NCI-H1930 (cell line): Measurements from ENCODE around the gene B4GALT4.

Experiments used
- DNase-seq, 2 experiments: peaks; one replicate each; lab custom pipeline; 2025; lab: John Stamatoyannopoulos, UW

Gene B4GALT4

DNA sequence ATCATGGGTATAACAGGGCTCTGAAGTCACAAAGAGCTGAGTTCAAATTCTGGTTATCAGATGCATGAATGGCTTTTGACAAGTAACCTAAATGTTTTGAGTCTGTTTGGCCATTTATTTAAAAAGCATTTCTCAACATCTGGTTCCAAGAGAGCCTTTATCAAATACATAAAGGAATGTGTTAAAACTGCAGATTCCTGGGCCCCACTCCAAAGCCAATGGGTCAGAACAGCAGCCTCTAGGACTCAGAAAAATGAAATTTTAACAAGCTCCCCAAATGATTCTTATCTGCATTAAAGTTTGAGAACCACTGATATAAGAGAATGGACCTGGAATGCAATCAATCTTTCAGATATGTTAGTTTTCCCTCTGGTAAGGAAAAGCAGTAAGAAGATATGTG, 3.4 kb downstream of the B4GALT4 start:
- no peak for DNase-seq

DNA sequence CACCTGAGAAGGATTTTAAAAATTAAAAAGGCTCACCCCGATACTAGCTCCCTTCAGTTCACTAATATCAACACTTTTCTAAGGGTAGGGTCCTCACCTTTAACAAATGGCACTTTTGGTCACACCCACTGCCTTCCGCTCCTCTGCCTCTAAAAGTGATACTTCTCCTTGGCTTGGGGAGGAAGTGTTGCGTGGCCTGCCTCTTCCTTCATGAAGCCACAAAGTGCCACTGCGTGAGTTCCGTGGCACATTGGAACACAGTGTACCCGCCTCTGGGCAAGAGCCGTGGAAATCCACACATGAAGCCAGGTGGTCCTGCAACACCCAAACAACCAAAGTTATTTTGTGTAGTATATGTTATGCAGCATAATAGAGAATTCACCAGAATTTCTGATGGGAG, 3.9 kb downstream of the B4GALT4 start:
- DNase-seq: no peak

DNA sequence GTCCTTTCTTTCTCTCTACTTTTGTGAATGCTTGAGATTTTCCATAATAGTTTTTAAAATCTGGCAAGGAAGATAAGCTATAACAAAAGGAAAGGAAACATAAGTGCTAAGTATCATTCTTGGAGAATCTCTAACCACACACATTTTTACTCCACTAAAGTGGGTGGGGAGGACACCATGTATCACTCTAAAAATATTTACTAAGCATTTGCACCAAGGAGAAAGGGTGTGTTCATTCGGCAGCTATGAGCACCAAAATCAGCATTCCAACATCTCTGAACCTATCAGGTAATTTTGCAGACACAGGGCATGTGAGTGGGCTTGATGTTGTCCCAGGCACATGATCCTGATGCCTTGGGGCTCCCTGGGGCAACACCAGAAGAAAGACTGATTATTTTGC, 5.5 kb downstream of the B4GALT4 start:
- no peak for DNase-seq

DNA sequence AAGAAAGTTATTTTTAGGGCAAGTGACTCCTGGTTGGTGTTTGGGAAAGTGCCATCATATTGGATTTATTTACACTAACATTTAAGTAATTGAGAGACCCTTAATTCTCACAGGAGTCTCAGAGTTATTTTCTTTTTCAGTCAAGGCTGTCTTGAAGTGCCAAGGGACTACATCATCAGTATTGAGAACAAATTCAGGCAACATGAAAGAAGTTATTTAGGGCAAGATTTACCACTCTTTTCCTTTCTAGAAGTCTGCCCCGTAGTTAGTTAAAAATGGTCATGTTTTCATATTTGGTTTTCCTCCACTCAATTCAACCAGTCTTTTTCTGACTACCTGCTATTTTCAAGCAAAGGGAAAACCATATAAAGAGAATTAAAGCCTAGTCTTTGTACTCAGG, 6.1 kb downstream of the B4GALT4 start:
- DNase-seq: no peak

DNA sequence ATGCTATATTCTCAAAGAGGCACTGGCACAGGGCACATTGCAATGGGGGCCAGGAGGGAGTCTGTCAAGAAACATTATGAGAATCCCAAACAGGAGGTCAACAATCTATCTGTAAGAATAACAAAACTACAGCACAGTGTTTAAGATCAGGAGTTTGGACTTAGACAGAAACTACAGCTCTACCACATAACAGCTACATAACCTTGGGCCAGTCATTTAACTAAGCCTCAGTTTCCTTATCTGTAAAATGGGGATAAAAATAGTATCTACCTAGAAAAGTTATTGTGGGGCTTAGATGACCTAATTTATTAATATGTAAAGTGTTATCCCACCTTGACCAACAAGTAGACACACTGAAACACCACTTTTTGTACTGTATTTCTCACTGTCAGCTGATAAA, 9.9 kb downstream of the B4GALT4 start:
- no peak for DNase-seq

DNA sequence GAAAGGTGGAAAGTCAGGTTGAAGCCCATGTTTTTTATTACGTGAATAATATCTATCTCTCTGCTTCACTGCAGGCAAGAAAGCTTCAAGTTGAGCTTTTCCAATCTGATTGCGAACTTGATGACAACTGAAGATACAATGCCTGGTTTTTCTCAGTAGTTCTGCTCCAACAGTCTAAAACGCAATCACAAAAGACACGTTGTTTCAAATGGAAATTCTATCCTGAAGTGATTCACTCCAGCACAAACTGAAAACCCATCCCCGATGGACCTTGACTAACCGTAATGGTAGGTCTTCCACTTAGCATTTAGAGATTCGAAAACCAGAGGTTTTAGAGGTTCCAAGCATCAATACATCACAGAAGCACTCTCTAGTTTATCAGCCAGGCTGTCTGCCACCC, 10.6 kb downstream of the B4GALT4 start:
- DNase-seq: no peak

DNA sequence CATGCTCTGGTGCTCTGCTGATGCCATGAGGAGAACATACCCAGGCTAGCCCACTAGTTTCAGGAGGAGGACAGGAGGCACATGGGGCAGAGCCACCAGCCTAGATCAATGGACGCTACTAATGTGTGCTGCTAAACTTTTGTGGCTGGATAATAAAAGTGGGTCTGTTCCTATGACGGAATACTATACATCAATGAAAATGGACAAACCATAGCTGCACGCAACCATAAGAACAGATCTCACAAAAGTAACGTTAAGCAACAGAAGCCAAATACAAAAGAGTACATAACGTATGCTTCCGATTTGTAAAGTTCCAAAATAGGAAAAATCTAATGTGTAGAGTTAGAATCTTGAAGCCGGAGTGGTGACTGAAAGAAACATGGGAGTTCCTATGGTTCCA, 11.5 kb downstream of the B4GALT4 start:
- no peak for DNase-seq

DNA sequence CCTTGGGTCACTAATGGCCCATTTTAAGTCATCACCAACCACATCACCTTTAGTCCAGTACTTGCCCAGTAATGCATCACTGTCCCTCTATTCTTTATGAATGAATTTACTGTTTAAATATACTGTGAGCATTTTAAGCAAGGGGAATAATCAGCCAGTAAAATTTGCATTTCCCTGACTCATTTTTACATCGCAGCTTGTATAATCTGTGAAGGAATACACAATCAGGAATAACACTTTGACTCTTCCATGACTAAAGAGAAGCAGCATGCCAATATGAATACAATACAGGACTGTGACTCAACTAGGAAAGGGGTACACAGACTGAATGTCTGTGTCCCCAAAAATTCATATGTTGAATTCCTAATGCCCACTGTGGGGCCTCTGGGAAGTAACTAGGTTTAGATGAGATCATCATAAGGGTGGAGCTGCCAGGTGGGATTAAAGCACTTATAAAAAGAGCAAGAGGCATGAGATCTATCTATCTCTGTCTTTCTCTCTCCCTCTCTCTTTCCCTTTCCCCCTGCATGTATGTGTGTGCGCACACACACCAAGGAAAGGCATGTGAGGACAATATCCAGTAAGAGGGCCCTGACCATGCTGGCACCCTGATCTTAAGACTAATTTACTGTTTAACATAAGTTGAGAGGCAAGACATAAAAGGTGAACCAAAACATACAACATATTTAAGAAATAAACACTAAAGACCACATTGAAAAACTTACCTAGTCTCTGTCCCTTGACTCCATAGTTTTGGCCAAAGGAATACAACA, 12.1 kb downstream of the B4GALT4 start:
- DNase-seq: no peak

DNA sequence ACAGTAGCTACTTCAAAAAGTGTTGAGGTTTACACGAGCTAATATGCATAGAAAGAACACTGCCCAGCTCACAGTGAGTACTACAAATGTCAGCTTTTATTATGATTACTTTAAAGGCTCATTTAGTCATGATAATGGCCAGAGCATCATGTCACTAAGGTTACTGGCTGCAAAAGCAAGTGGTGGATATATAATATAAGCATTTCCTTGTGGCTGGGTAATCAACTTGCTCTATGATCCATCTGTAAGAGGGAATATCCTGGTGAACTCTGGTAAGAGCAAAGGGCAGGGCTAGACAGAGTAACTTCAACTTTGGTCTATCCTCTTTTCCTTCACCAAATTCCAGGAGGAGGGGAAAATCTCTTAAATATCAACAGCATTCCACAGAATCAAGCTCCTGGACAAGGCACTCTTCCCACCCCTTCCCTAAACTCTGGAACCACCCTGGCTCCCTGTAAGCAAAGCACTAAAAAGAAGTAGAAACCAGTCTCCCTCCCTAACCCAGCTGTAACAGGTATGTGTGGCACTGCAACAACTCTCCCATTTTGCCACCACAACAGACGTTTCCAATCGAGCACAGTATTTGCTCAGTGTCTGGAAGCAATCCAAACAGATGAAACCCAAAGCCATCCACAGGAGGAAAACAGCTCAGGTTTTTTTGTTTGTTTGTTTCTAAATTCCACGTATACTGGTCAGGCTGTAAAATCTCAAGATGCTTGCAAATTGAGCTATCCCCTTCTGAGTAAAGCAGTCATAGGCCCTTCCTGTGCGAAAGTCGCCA, 13.4 kb downstream of the B4GALT4 start:
- no peak for DNase-seq

DNA sequence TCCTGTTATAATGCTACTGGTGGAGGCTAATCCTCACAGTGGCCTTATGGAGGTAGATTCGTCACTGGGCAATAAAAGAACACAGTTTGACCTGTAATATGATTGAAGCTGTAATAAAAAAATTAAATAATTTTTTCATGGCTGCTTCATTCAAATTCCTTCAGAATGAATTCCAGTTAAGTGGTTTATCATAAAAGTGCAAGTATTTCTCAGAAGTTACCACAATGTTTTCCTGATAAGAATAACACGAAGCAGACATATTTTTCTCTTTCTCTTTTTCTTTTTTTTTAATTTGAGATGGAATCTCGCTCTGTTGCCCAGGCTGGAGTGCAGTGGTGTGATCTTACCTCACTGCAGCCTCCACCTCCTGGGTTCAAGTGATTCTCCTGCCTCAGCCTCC, 15.6 kb downstream of the B4GALT4 start:
- no peak for DNase-seq

DNA sequence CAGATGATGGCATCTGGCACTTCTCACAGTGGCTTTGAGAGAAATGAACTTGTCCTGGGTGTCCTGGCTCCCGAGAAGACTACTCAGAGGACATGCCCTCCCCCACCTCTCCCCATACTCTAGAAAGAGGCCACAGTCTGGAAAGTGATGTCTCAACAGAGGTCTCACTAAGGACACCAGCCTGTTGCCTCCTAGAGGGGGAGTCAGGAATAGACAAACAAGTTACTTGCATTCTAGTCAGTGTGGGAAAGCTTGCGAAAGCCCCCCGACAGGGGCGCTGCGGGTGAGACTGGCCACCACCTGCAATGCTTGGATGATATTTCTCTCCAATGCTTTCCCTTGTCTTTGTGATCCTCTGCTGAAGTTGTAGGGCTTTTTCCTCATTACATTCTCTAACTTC, 17.2 kb downstream of the B4GALT4 start:
- DNase-seq: no peak

DNA sequence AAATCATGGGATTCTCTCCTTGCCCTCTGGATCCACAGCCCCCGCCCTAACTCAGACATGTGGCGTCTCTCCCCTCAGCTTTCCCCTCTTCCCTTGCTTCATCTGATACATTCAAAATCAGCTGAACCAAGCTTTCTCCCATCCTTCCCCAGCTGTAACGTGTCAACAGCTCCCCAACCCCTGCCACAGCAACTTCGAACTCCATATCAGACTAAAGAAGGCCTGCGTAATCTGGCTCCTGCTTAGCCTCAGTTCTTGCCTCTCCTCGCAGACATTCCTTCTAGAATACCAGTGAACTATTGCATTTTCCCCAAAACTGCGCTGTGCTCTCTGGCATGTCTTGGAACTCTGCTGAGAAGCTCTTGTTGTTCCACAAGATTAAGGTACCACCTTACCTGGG, 18.3 kb downstream of the B4GALT4 start:
- DNase-seq: no peak

DNA sequence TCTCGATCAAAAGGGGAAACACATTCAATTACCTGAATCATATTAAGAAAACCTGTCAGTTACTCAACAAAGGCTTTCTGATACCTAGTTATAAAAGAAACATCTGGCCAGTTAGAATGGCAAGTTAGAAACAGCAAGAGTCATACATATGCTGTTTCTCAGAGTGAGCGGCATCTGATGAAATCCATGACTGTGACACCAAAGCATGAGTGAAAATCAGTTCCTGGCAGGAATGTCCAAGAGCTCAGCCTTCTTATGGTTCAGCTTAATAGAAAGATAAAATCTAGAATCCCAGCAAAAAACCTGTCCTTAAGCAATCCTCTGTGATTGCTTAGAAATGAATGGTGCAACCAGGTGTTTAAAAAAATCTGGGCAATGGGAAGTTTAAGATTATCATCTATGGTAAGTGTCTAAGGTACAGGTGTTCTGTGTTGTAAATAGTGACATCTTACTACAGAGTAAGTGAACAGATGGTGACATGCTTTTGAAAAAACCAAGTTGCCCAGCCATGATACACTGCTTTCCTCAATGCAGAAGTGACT, 18.8 kb downstream of the B4GALT4 start:
- DNase-seq: no peak

DNA sequence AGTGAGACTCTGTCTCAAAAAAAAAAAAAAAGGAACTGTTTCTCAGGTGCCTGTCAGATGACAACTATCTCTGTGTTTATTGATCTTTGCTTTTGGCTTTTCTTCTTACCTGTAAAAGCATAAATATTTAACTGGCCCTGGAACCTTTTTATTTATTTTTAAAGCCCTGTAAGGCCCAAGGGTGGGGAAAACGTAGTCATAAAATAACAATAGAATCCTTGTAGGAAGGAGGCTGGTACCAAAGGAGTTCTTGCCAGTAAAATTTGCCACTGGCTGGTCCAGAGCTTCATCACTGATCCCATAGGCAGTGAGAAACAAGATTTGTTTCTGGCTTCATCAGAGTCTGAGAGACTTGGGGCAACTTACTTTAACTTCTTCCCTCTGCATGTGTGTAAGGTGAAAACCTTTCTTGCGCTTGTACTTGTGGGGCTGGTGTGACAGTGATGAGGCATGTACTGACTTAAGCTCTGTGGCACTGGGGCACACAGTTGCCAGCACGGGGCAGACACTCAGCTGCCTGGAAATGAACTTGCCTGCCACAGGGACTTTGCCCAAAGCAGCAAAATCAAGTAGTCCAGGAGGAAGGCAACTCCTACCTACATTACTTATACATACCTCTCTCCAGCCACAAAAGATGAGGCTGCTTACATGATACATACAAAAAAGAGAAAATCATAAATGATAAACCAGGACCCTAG, 19.6 kb downstream of the B4GALT4 start:
- no peak for DNase-seq

DNA sequence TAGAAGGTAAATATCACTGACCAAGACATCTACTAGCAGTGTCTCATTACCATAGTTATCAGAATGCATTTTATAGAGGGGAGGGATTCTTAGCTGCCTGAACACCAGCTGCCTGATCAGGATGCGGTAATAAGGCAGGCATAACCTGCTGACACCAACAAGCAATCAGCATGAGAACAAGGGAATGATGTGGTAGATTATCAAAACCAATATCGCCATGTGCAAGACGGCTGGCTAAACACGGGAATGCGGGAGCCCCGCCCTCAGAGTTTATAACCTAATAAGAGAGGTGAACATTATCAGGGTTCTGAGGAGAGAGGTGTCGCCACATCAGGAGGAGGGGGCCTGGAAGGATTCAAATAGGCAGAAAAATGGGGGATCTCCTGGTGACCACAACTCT, 20.5 kb downstream of the B4GALT4 start:
- no peak for DNase-seq

DNA sequence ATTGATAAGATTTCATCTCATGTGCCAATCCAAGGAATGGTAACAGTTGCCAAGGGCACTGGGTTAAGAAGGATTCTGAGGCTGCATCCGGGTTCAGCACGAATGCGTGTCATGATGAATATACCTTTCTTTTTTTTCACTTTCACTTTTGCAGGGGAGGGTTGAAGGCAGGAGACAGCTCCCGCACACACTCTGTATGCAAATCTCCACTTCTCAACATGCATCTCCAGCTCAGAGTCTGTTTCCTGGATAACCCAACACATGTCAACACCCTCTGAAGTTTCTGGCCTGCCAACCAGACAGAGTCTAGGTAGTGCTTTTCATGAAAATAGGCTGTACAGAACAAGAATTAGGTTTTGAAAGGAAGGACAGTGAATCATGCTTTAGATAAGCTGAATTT, 21.6 kb downstream of the B4GALT4 start:
- no peak for DNase-seq

DNA sequence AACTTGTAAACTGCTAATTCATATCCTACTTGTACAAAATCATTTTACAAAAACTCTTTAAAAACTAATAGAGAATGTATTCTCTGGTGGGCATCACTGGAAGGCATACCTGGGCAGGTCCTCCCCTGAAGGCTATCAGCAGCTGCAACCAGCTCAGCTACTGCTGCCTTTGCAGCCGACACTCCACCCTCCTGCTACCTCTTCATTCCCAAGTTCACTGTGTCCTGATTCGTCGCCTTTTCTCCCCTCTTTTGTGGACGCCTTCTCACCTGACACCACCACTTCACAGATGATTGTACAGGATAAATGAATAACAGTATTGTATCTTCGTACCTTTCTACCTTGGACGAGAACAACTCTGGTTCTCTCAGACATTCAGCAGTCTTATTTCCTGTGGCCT, 28.9 kb downstream of the B4GALT4 start:
- DNase-seq: no peak

DNA sequence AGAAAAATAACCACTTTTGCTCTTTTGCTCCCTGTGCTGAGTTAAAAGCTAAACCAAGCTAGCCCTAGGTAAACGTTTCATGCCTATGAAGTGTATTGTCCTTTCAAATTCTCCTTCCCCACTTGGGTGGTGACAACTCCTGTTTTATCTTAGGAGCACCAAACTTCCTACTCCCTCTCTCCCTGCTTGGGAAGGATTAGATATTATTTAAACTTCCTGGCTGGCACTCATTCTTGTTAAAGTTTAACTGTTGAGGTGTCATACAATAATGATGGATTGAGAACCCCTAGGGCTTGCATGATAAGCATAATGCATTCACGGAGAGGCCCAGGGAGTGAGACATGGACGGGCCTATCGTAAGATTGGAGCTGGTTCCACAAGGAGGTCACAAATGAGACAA, 29.5 kb downstream of the B4GALT4 start:
- DNase-seq: no peak

DNA sequence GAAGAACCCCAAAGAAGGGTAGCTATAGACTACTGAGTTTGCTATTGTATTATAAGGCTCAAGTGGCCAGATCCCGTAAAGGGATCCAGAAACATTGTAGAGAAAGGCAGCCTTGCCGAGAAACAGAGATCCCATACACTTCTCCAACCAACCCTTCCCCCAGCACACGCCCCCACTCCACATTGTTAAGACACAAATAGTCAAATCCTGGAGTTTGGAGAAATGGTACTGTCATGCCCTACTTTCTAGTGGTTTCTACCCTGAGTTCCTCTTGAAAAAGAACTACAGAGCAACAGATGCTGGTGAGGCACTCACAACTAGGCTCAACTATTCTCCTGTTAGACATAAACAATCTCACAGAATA, 33.2 kb downstream of the B4GALT4 start:
- DNase-seq: no peak

DNA sequence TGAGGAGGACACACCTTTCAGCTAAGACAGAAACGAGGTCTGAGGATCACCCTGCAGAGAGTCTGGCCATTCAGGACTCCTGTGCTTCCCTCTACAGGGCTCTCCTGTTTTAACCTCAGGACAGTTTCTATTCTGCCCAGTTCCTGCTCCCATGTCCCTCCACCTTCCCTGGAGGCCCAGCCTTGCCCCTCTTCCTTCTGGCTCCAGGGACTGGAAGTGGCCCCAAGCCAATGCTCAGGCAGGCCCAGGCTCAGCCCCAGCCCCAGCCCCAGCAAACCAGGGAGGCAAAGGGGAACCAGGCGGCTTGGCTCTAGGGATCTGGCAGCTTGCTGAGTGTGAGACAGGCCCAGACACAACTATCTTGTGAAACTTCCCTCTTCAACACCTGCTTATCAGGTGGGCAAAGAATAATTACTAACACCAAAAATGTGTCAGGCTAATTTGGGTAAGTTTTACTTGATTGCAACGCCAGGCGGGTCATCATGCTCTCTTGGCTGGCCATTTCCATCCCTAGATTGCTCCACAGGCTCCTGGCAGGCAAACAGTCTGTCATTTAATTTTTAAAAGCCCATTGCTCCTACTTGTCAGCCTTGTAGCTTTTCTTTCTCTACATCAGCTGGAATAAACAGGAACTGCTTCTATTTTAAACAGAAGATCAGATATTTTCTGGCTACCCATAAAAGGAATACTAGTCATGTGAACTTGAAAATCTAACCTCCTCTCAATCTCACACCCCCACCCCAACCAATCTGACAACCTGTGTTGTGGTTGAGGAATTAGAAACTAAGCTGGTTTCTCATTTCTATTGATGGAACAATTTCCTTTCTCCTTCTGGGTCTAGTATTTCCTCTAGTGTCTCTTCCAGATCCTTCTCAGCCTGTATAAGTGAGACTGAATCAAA, 33.8 kb downstream of the B4GALT4 start:
- no peak for DNase-seq

DNA sequence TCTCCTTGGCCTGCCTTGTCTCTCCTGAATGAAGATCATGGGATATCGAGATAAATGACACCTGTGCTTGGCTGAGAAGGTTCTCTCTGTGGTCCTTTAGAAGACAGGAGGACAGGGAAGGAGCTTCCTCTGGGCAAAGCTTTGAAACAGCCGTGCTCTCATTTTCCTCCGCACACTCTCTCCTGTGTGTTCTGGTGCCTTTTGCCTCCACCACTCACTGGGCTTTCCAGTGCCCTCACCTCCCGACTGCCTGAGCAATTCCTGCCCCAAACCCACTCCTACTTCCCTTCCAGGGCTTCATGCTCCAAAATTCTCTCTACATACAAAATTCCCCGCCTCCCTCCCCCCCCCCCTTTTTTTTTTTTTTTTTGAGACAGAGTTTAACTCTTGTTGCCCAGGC, 35.0 kb downstream of the B4GALT4 start:
- no peak for DNase-seq

DNA sequence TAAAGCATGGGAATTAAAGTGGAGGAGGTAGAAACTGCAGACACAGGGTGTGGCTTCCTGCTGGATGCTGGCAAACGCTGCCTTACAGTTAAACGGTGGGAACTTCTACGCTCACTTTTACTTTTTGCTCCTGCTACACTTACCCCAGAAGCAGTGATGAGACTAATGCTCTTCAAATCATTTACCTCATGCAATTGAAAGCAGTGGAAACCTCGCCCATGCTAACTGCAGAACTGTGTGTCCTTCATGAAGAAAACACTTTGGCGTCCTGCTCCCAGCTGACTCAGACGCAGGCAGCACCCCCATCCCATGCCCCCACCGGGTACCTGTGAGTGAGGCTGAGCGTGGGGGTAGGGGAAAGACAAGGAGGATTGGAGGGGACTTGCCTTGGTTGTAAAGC, 35.5 kb downstream of the B4GALT4 start:
- no peak for DNase-seq
